Kasumi-1 (cell line): ENCODE data around the gene OVAAL.
"Not testable (repeated sequence)": the region's sequence is repeated elsewhere in the genome, so short reads cannot be mapped to it uniquely, and the experiment has no call there.

ENCODE experiments used
- DNase-seq, 2 experiments: peaks; one replicate each; lab custom pipeline; 2025; lab: John Stamatoyannopoulos, UW

OVAAL gene

DNA sequence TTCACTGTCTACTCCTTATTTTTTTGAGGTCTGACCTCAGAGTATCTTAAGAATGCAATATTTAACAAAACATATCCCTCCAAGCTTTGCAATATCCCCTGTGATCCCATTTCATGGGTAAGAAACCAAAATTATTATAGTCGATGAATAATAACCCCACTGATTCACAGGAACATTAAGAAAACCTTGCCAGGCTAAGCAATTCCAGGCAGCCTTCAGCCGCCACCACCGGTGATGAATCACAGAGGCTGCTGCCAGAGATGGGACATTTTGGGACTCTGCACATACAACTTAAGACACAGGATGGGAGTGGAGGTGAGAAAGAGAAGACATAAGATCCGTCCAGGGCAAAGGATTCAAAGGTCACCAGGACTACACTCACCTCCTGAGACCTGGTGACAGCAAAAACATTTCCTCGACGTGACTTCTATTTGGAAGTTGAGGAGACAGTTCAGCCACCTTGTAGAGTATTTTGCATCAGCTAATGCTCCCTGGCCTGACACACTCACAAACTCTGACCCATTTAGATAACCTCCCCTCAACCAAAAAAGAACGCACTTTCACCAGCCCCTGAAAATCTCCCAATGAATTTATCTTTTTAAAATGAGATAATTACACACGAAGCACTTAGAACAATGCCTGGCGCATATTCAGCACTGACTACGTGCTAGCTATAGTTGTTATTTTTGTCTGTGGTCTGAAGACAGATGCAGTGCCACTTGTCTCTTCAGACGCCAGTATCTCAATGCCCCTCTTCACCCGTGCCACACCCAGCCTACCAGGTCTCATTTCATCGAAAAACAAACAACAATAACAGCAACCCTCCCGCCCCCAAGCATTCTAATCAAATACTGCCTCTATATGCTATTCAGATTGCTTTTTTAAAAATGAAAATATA is 17.8 kb upstream of the OVAAL start:
- DNase-seq: no peak

DNA sequence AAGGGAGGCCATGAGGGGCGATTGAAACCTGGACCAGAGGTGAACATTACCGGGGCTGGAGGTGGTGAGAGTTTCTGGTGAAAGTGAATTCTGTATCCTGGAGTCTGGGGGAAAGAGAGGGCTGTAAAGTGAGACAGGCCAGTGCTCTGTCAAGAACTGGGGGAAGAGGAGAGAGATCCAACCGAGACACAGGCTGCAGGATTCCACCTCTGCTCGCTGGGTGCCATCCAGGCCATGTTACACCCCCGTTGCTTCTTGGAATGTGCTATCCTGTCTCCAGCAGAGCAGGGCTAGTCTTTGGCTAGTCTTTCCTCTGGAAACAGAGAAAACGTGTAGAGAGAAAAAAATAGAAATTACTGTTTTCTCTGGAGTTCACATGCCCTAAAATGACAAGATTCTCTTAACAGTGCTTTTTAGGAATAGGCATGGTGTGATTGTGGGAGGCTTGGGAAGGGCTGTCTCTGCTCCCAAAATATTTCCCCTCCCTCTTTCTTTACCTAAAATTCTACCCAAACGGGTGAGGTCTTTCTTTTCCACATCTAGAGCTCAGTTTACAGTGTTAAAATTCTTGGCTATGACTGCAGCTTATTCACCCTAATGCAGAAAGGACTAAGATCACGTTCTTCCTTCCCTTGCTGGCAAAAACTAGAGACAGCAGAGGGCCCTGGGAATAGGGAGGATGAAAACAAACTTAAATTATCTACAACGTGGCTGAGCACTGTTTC is 16.5 kb upstream of the OVAAL start:
- DNase-seq: no peak

DNA sequence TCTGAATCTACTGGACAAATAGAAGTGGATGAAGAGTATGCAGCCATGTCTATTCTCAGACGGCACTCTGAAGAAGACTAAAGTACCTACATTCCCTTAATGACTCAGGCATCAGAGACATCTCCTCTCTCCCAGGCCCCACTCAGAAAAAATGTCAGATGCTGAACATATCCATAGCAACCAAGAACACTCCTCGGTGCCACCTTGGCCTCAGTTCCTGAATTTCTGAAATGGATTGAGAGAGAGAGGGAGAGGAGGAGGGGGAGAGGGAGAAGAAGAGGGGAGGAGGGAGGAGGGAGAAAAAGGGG is 16.0 kb upstream of the OVAAL start:
- DNase-seq: no peak

DNA sequence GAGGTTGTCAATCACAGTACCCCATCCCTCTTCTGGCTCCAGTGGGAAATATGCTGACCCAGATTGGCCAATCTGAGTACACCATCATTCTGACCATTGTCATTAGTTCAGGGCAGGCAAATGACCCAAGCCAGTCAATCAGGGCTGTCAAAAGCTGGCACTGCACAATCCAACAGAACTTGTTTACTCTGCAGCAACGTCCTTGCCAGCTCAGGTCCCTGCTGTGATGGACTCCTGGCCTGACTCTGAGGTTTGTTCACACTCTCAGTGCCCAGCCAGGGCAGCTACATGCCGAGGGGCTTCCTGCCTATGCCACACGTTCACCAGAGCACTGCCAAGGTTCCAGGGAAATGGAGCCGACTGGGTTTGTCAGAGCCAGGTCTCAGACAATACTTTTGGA is 14.7 kb upstream of the OVAAL start:
- DNase-seq: no peak

GRCh38 chr1:180545991-180546390 is 12.8 kb upstream of the OVAAL start:
- no peak for DNase-seq

DNA sequence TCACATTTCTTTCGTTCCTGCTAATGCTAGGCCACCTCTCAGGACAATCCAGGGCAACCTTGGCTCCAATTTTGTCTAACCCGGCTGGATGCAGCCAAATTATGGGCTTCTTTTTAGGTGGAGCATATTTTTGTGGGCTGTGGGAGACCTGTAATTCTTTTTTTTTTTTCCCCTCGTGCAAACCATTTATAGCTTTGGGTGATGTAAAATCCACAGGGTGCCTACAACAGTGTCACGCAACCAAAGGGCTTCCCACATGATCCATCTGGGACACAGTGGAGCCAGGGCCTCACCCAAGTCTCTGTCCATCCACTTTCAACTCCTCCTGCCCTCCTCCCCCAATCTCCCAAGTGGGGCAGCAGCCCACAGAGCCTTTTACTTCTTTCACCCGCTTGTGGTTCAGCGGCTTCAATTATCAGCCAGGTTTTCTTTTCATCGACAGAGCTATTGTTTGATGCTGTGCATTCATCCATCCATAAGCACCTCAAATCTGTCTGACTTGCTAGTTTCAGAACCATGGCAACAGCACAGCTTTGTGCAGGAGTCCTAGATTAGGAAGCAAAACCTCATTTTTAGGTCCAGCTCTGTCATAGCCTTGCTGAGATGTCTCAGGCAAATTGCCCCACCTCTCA is 10.0 kb upstream of the OVAAL start:
- no peak for DNase-seq

DNA sequence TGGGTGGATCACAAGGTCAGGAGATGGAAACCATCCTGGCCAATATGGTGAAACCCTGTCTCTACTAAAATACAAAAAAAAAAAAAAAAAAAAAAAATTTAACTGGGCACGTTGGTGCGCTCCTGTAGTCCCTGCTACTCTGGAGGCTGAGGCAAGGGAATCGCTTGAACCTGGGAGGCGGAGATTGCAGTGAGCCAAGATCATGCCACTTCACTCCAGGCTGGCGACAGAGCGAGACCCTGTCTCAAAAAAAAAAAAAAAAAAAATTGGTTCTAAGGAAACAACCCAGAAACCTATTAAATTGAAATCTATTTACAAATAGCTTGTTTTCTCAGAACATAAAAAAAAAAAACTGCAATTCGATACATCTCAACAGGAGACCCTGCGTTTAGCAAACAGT is 9.0 kb upstream of the OVAAL start:
- not testable (repeated sequence) for DNase-seq

DNA sequence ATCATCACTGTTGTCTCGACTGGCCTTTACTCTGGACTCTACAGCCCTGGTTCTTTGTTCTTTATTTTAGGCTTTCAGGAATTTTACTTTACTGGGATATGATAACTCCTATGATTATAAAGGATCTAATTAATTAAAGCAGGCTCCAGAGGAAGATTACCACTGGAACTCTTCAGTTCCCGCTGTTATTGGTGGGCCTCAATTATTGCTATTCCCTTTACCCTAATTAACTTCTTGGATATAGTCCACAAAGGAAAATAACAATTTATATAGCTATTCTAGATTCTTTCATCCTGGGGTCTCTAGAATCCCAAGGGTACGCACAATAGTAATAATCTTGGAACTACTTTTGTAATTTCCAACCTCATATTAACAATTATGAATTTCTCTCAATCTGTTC is 8.5 kb upstream of the OVAAL start:
- no peak for DNase-seq

GRCh38 chr1:180551997-180552396 is 6.8 kb upstream of the OVAAL start:
- no peak for DNase-seq

GRCh38 chr1:180553046-180553445 is 5.7 kb upstream of the OVAAL start:
- DNase-seq: not testable (repeated sequence)

DNA sequence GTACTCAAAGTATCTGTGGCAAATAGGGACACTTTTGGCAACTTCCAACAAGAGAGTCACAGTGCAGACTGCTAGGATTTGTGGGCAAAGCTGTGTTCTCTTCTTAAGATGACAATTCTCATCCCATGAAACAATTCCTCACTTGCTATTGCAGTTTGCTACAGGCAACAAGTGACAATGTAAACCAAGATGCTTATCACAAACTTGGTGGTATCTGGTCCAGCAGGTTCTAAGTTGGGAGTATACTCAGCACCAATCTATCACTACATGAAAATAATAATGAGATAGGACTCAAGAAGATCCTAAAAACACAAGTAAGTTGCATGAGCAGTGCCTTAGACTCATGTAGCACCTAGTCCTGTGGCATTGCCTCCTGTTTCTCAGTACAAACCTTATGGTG is 3.4 kb upstream of the OVAAL start:
- no peak for DNase-seq

DNA sequence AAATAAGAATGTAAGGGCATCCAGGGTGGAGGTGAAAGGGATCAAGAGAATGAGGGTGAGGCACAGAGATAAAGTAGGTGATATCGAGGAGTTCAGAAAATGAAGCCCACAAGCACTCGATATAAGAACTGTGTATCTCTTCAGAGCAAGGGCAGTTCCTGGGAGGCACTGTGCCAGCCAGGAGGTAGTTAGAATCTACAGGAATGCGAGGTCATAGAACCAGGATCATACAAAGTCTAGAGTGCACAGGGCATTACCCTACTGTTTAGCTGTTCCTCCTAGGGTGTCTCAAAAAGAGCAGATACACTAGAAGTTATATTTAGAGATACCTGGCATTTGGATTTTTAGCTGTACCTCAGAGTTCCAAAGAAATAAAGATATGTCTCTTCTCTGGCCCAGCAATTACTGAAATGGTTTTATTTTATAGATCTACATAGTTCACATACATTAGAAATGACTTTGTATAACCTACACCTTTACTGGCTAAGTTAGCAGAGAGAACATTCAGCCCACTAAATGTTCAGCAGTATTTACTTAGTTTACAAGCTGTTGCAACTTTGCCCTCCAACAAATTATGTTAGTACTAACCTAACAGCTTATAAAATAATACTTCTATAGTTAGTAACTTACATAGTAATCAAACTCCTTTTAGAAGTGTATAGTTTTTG is 1.6 kb downstream of the OVAAL start:
- no peak for DNase-seq

DNA sequence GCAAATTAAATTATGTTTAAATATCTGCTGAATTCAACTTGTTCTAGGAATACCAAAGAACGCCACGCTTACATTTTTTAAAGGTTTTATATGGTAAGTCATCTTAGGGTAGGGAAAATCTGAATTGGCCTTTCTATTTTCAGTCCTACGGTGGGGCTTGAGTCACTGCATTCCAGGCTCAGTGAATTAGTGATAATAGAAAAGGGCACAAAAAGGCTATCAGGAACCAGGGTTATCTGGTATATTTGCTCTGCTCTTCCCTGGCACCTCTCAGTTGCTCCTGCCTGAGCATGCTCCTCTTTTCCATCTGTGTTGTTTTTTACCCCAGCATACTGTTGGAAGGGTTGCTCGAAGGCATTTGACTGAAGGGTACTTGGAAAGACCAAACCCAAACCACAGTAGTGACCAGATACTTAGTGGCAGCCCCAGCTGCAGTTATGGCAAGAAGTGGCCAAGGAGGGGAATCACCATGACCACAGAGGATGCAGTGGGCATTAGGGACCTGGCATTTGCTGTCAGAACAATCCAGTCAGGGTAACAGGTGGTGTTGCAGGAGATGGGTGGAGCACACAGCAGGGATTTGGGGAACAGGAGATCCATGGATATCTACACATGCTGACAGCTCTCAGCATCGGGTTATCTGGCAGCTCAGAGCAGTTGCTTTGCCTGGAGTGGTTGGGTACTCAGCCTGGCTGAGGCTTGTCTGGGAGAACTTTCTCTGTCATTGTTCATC is 2.3 kb downstream of the OVAAL start:
- no peak for DNase-seq

DNA sequence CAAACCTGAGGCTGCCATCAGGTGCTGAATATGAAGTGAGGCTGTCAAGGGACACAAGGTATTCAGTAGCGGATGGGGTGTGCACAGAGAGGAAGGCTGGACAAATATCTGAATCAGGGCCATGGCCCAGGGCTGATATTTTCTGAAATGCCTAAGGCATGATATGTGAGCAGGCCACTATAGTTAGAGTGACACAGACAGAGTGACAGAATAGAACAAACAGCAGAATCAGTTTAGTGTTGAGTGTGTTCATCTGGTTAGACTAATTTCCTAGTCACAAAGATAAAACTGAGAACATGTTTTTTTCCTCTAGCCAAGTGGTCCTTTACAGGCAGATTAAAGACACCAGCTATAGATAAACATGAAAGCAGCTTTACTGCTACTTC is 3.9 kb downstream of the OVAAL start:
- DNase-seq: no peak

DNA sequence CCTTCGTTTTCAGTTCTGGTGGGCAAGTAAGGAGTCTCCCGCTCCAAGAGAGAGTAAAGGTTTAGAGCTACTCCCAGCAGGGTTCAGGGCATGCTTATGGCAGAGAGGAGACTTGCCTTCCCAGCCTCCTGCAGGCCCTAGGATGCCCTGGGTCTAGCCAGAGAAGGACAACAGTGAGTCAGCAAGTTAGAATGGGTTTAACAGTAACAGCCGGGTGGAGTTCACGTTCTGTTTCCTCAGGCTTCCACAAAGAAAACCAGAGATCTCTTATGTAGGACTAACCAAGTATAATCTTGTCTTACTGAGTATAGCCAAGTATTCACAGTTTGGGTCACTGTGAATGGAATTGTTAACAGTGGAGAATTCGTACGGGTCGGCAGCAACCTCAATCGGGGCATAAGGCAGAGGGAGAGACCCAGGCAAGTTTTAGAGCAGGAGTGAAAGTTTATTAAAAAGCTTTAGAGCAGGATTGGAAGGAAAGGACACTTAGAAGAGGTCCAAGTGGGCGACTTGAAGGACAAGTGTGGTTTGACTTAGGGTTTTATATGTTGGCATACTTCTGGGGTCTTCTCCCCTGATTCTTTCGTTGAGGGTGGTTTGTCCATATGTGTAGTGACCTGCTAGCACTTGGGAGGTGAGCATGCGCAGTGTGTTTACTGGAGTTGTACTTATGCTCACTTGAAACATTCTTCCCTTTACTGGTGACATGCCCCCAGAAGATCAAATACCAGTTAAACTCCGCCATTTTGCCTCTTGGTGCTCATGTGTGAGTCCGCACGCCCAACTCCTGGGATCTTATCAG is 4.5 kb downstream of the OVAAL start:
- no peak for DNase-seq

- no peak for DNase-seq
These were observed 6.5 kb downstream of the OVAAL start for GRCh38 chr1:180565121-180565871.

DNA sequence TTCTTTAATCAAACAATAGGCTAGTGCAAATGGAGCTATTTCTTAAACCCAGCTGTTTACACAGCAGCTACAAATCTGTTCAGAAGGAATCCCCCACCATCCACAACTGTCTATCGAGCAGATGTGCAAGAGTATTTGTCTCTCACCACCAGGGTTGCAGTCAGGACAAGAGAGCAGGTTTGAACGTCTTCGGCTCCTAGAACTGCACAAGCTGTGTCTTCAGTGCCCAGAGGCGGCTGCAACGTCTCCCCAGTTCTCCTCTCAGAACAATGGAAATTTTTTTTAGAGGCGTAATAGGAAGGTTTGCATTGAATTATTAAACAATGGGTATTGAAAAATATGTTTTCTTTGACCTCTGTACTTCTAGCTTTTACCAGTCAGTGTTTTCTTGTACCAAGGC is 7.3 kb downstream of the OVAAL start:
- DNase-seq: no peak

- no peak for DNase-seq
These were observed 7.7 kb downstream of the OVAAL start for GRCh38 chr1:180566495-180566894.

- no peak for DNase-seq
These were observed 8.9 kb downstream of the OVAAL start for GRCh38 chr1:180567654-180568053.

- DNase-seq: no peak
These were observed 9.4 kb downstream of the OVAAL start for GRCh38 chr1:180568184-180568583.
